CD4-positive, alpha-beta T cell treated with Interleukin-4 for 1 hour (primary cell): ENCODE data around the gene BBS9.
A peak's percentile ranks its signal among the peaks of the same experiment; 100 is the strongest.

Experiments
- DNase-seq, 2 donors: peaks; one replicate each; pipeline ENCODE4 v3.0.0-alpha.2; 2020 to 2022

The BBS9 gene

GRCh38 chr7:33388332-33388731, 259.0 kb downstream of the BBS9 start:
- DNase-seq = no peak

GRCh38 chr7:33392148-33392547, 262.8 kb downstream of the BBS9 start:
- no peak for DNase-seq

GRCh38 chr7:33393770-33394169, 264.4 kb downstream of the BBS9 start:
- no peak for DNase-seq

DNA sequence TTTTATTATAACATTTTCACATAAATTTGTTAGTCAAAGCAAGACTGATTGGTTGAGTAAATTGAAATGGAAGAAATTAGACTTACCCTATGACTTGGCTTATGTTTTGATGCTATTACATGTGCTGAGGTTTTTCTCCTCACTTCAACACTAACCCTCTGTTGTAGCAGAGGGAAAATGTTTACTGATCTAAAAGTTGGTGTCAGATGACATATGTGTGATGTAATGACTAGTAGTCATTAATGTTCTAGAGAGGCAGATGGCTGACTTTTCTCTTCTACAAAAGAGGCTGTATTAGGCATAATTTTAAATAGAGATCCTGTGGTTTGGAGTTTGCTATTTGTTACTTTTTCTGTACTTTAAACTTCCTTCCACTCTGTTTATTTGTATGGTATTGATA, 266.0 kb downstream of the BBS9 start:
- DNase-seq = no peak

- DNase-seq = no peak
Observed at GRCh38 chr7:33399528-33400213, 270.3 kb downstream of the BBS9 start.

GRCh38 chr7:33400214-33400538, 270.8 kb downstream of the BBS9 start:
- DNase-seq = no peak

DNA sequence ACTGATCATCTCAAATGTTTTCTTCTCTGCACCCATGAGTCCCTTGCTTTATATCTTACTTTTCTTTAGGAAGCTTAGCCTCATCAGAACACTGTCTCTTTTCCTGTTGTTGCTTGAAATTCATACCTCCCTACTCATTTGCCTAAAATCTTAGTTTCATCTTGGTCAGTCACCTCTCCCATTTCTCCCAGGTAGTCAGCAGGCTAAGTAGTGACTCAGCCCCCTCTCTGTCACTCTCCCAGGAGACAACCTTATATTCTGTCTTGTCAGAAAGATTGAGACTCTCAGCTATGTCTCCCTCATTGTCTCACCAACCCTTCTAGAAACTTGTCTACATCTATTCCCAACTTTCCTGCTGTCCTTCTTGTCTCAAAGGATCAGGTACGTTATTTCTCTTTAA, 280.9 kb downstream of the BBS9 start:
- no peak for DNase-seq

DNA sequence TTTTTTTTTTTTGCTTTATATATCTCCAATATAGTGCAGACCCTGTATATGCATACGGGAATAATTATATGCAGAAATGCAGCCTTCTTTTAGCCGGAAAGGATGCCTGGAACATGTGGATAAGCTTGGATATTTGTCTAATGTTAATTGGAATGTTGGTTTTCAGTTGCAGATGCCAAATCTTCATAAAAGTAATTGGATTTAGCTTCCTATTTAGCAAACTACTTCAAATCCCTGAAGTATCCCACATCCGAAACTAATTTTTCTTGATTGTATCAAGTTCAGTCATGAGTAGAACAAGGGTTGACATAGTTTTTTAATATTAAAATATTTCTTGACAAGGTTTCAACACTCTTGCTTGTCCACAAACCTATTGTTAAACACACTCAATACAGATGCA, 281.7 kb downstream of the BBS9 start:
- no peak for DNase-seq

DNA sequence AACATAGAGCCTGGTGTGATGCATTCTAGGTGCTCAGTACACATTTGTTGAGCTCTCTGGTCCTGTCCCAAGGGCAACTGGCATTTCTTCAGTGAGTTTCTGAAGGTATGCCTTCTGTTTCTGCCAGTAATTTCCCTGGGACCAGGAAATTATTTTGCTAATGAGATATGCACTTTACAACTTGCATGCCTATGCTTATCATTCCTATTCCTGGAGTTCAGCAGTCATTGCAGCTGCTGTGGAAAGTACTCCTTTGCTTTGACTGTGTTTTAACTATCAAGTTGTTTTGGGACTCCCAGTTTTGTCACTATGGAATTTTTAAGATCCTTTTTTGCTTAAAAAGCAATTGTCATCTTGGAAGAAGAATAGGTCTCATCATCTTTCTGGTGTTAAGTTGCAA, 283.0 kb downstream of the BBS9 start:
- no peak for DNase-seq

GRCh38 chr7:33418251-33418701, 288.9 kb downstream of the BBS9 start:
- DNase-seq = no peak

GRCh38 chr7:33420311-33420940, 291.1 kb downstream of the BBS9 start:
- no peak for DNase-seq

DNA sequence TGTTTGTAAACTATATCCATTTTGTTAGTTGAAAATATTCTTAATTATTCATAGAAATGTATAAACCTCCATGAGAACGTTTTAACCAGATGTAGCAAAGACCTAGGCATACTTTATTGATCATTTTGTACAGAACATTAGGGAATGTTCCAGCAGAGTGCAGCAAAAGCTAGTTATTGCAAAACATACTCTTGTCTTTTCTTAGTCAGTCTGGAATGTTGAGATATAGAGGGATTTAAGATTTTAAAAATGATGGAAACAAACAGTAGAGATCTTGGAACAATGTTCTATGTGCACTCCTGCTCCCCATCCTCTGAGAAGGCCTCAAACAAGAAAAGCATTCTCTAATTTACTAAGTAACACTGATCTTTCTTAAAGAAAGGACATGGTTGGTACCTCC, 292.1 kb downstream of the BBS9 start:
- no peak for DNase-seq

GRCh38 chr7:33422141-33422540, 292.8 kb downstream of the BBS9 start:
- DNase-seq = no peak

DNA sequence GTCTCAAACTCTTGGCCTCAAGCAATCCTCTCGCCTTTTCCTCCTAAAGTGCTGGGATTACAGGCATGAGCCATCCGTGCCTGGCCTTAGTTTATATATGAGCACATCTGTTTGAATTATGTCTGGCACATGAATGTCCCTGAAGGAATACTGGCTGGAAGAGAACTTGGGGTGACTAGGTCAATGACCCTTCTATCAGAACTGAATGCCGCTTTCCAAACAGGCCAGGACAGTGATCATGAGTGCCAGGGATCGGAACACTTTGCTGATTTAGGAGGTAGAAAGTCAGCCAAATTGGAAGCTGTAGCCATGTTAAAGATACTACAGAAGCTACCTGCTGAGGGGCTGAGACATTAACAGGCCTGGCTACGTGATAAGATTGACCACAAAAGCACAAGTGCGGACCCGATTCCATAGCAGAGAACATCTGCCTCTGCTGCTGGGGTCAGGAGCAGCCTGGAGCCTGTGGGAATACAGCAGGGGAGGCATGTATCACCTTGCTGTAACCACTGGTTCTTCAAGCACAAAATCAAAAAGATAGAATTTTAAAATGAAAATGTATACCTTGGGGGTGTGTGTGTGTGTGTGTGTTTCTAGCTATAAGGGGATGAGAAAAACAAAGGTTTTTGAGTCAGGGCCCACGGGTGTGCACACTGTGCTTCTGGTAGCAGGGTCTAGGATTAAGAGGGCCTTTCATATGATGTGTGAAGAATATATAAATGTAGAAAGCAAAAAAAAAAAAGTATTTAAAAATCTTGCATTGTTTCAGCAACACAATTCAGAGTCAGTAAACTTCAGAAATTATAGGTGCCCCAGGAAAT, 293.7 kb downstream of the BBS9 start:
- no peak for DNase-seq

DNA sequence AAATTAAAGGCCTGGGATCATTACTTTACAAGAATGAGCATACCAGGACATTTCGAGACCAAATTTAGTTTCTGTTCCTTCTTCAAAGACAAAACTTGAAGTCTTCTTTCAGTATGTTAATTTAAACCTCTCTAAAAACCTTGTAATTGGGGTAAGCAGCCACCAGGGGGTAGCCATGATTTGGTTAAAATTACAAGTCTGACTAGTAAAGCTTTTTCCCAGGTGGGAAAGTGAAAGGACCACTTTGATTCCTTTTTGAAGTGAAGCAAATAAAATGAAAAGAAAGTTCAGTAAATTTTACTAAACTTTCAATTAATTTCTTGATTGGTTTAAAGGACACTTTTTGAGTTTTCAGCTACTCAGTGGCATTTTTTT, 294.3 kb downstream of the BBS9 start:
- peak in 1 of 2 donors; percentile 23 for DNase-seq

DNA sequence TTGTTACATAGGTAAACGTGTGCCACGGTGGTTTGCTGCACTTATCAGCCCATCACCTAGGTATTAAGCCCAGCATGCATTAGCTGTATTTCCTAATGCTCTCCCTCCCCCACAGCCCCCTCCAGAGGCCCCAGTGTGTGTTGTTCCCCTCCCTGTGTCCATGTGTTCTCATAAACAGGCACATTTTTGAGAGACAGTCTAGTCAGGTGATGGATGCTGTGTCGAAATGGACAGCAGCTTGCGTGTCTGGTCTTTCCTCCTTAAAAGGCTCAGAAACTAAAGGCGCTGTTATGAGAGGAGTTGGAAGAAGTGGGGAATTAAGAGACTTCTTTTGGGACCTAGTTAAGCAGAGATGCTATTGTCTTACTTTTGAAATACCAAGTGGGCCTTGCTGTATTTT, 296.0 kb downstream of the BBS9 start:
- no peak for DNase-seq

DNA sequence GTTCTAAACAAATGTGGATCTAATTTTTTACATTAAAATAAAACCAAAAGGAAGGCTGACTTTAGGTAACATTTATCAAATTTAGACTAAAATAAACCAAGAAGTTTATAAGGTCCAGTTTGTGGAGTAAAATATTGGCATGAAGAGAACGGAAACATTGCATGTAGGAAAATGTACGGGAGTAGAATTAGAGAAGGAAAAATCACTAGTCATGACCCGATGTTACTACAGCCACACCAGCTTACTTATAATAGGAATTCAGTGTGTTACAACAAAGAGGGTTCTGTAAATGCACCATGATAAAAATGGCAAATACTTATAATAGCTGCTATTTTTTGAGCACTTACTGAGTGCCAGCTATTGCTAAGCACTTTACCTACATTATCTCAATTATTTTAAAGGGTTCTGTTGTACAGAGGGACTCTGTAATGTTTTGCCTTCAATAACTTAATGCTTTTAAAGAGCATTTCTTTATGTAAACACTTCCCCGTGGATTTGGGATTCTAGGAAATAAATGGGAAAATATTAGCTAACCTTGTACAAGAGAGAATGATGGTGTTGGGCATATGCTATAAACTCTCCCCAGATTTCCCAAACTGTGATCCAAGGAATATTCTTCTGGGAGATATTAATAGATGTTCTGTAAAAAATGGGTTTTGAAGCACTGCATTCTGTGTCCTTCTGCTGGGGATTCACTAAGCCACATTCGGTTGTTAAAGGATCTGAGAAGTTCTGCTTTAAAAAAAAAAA, 296.7 kb downstream of the BBS9 start:
- no peak for DNase-seq

- no peak for DNase-seq
Observed at GRCh38 chr7:33428415-33428814, 299.1 kb downstream of the BBS9 start.

GRCh38 chr7:33431543-33431942, 302.2 kb downstream of the BBS9 start:
- DNase-seq = no peak

- DNase-seq = no peak
Observed at GRCh38 chr7:33432821-33433220, 303.5 kb downstream of the BBS9 start.

DNA sequence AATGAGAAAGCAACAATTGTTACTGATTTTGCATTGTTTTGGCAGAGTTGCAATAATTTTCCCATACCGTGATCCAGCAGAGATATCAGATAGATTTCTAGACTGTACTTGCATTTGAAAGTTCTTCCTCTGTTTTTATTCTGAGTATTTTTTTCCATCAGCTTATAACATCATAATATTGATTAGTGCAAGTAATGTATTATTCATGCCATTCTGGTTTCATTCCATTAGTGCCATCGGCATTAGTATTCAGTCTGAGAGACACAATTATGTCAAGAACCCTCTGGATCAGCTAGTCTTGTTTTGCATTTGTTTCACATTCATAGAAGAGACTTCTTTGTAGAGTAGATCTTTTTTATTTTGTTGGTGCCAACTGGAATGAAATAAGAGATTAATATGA, 304.0 kb downstream of the BBS9 start:
- no peak for DNase-seq

- no peak for DNase-seq
Observed at GRCh38 chr7:33444511-33444910, 315.1 kb downstream of the BBS9 start.

- DNase-seq = no peak
Observed at GRCh38 chr7:33446551-33446950, 317.2 kb downstream of the BBS9 start.

- DNase-seq = no peak
Observed at GRCh38 chr7:33448035-33448434, 318.7 kb downstream of the BBS9 start.
